GM19025 (cell line): Measurements from ENCODE around the gene ARF5.

Experiments
- ATAC-seq: cut with Tn5 transposase; IDR thresholded peaks from one replicate; pipeline ENCODE4 v1.9.1; 2021; ENCODE audit warnings: mild to moderate bottlenecking, low read depth, moderate library complexity; ENCODE audit not compliant: unreplicated experiment

The ARF5 gene

DNA sequence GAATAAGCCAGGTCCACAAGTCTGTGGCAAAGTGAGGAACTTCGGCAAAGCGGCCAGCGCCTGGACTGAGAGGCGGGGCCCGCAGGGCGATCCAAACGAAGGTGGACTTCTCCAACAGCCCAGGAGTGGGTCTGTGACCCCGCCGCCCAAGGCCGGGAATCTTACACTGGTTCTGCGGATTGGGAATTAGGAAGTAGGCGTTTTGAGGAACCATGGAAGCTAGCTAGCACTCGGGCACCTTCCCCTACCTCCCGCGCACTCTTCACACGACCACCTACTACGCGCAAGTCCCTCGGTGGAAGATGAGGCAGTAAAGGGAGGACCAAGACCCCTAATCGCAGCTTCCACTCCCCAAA lies 570 bp upstream of the ARF5 start:
- no peak for ATAC-seq

GRCh38 chr7:127588697-127589482 lies 679 bp downstream of the ARF5 start:
- ATAC-seq, result peak; percentile 9

DNA sequence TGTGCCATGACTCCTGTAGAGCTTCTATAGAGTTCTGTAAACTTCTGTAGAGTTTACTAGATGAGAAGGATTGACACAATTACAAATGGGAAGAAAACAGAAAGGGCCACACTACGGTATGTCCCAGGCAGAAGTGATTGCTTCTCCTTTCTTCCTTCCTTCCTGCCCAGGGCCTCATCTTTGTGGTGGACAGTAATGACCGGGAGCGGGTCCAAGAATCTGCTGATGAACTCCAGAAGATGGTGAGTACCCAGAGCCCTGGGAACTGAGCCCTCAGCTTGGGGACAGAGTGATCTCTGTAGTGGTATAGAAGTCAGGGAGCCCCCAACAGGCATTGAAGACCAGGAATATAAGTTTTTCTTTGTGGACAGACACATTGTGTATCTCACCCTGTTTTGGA lies 1.7 kb downstream of the ARF5 start:
- ATAC-seq, result no peak

- no peak for ATAC-seq
Measured at GRCh38 chr7:127591189-127591588, 3.0 kb downstream of the ARF5 start.

- ATAC-seq, result no peak
Measured at GRCh38 chr7:127591591-127591990, 3.4 kb downstream of the ARF5 start.

DNA sequence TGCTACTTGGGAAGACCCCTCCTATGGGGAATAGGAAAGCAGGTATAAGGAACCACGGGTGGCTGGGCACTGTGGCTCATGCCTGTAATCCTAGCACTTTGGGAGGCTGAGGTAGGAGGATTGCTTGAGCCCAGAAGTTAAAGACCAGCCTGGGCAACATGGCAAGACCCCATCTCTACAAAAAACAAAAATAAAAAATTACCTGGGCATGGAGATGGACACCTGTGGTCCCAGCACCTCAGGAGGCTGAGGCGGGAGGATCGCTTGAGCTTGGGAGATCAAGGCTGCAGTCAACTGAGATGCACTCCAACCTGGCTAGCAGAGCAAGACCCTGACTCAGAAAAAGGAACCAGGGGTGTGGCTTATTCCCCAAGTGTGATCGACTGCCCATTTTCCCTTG lies 4.3 kb downstream of the ARF5 start:
- ATAC-seq, result no peak

DNA sequence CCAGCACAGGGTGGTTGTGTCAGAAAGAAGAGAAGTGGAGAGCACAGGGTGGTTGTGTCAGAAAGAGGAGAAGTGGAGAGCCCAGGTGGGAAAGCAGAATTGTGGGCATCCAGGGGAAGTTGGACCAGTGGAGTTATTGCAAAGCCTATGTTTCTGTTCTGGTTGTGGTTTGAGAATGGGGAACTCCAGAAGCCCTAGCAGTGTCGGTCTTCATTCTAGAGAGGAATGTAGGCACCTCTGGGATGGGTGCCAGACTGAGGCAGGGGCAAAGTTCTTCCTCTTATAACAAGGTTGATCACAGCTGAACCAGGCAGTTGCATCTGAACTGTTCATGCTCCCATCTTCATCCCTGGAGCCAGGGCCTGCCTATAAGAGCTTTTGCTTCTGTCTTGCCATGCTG lies 6.3 kb downstream of the ARF5 start:
- no peak for ATAC-seq

- ATAC-seq, result no peak
Measured at GRCh38 chr7:127595737-127596136, 7.5 kb downstream of the ARF5 start.

GRCh38 chr7:127598318-127598717 lies 10.1 kb downstream of the ARF5 start:
- no peak for ATAC-seq

DNA sequence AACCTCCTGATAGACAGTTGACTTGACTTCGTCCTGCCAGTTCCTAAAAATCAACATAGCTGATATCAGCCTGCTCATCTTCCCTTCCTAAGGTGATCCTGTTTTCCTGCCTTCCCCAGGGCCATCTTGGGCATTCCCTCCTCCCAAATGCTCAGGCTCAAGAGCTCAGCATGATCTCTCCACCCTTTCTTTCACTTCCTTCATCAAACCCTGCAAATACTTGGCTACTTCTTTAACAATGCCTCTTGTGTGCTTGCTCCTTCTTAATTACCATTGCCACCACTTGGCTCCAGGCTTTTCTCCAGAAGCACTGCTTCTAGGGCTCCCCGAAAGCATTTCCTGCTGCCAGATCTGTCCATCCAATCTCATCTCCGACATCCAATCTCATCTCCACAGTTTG lies 12.7 kb downstream of the ARF5 start:
- ATAC-seq, result no peak

- no peak for ATAC-seq
Measured at GRCh38 chr7:127608446-127608845, 20.2 kb downstream of the ARF5 start.

DNA sequence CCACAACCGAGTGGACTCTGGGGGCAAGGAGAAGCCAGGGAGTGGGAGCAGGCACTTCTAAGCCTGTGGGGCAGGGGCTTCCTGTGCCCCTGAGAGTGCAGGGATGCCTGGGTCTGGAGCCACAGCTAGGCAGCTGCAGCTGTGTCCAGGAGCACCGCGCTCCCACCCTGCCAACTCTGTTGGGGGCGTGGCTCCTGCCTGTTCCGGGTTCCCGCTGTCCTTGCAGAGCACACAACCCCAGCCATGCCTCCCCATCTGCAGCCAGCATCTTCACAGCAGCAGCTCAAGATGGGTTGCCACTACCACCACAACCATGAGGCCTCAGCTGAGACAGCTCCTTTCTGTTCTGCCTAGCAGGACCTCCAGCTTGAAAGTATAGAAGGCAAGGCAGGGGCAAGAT lies 21.1 kb downstream of the ARF5 start:
- ATAC-seq, result no peak

- ATAC-seq, result no peak
Measured at GRCh38 chr7:127612263-127612662, 24.1 kb downstream of the ARF5 start.

DNA sequence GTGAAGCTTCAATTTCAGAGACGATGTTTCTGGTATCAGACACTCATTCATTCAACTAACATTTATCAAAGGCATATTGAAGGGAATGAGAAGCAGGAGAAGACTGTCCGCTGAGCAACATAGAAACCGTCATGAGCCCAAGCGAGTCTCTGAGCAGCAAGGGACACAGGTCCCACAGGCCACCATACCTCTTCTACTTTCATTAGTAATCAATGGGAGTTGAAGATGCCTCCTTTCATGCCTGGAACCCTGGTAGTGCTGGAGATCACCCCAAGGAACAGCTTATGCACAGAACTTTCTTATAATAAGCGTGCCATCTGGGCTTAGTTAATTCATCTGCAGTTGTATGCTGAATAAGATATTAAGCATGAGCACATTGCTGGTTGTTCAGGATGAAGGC lies 28.5 kb downstream of the ARF5 start:
- ATAC-seq, result no peak

GRCh38 chr7:127618042-127618441 lies 29.8 kb downstream of the ARF5 start, which contains the start of gene PAX4:
Gene PAX4, minus strand, starts transcription at chr7:127618142. Its CDS starts 2,214 bp downstream, at chr7:127615928.
- ATAC-seq, result no peak

- ATAC-seq, result no peak
Measured at GRCh38 chr7:127618775-127619174, 30.6 kb downstream of the ARF5 start.

GRCh38 chr7:127619681-127620405 lies 31.6 kb downstream of the ARF5 start:
- no peak for ATAC-seq

DNA sequence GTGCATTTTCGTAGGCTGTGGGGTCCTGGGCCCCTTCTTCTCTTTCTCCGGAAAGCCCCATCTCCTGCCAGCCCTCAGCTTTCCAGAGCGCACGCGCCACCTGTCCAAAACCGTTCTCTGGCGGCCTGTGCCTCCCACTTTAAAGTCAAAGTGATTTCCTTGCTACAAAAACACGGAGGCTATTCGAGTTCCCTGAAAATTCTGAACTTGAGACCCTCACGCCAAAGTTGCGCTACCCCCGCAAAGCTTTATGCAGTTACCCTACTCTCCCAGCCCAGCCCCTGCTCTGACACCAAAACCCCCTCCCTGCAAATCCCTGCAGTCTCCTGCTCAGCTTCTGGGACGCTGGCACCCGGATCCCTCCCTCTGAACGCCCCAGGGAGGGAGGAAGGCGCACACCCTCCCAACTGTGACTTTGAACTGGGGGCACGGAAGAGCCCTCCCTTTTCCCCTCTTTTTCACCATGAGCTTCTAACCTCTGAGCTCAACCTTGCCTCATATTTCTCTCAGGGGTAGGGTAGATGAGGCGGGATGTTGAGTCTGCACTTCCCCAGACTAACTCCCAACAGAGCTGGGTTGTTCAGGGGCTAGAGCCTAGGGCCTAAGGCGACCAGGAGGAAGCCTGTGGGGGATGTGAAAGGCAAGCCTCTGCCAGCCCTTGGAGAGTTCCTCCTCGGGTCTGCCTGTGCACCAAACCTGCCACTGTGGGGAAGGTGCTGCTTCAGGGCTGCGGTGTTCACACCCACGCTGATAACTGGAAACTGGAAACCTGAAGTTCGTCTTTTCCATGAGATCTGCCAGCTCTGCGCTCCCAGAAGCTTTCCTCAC lies 32.4 kb downstream of the ARF5 start:
- ATAC-seq, result no peak

DNA sequence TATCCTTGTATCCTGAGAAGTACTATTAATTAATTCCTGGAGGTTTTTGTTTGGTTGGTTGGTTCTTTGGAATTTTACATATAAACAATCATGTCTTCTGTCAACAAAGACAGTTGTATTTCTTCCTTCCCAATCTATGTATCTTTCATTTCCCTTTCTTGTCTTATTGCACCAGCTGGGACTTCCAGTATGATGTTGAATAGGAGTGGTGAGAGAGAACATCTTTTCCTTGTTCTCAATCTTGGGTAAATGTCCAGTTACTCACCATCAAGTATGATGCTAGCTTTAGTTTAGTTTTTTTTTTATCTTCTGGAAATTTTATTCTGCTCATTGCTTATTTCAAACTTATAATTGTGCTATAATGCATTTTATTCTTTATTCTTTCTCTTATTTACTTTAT lies 37.1 kb downstream of the ARF5 start:
- ATAC-seq, result no peak

DNA sequence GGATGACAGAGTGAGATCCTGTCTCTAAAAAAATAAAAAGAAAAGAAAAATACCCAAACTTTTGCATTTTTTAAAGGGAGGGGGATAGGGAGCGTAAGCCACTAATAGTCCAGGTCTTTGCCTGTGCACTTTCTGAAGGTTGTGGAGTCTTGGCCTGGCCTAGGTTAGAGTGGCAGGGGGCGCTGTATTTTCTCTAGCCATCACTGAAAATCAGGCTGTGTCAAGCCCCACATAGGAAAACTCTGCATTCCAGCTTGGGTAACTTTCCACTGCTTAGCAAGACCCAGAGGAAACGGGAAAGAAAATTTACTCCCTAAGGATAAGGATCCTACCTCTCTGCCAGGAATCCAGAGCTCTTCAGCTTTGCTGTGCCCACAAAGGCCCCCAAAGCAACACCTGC lies 40.2 kb downstream of the ARF5 start:
- ATAC-seq, result no peak

DNA sequence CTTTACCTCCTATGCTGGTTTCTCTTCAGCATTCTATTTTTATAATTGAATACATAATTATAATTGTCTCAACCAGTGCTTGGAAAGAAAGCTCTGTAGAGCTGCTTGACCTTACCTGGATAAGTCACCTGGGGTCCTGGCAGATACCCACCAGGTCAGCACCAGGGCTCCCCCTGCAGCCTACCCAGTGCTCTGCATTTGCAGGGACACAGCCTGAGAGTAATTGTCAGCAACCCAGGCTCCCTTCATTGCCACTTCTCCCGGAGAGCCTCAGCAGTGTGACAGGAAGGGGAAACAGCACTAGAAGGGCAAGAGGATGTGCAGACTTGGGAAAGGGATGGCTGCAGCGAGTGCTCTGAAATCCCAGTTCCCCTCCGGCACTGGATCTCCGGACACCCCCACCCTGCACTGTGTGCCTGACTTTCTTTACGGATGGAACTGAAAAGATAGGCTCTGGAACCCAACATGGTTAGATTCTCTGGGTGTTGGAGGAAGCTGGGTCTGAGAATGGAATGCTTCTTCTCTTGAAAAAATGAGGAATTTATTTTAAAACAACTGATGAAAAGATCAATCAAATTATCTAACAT lies 41.1 kb downstream of the ARF5 start:
- ATAC-seq, result no peak
